HL-60 (cell line): ENCODE data around the gene TMEM121.

Source experiments
- CTCF ChIP-seq: IDR thresholded peaks from one replicate; pipeline ENCODE4 v1.5.1; 2011; ENCODE audit warnings: low read length, control low read depth, inconsistent platforms; ENCODE audit not compliant: insufficient read depth
- POLR2AphosphoS5 ChIP-seq: IDR thresholded peaks from 2 replicates; pipeline ENCODE4 v1.6.1; 2012; ENCODE audit warnings: low read depth
- REST ChIP-seq: IDR thresholded peaks from 2 replicates; pipeline ENCODE4 v1.6.1; 2012; ENCODE audit warnings: low read depth; ENCODE audit not compliant: insufficient replicate concordance

- no peak for TF ChIP-seq REST
- no peak for TF ChIP-seq POLR2AphosphoS5
- no peak for TF ChIP-seq CTCF
These were observed 42.0 kb upstream of the TMEM121 start for GRCh38 chr14:105484069-105484996.
